H1 (cell line): ENCODE data around the gene SH3BP5. TPM values are rescaled to one million over a fixed set of nuclear protein-coding genes. Genes with fewer than 3 reads are reported as not detected.

ENCODE experiments used
- CTCF ChIA-PET: fragments of 300-600 bp; sonication (Branson Sonifier 250); formaldehyde crosslinking; loops from one replicate; lab custom pipeline; 2021; ENCODE audit not compliant: partially characterized antibody; lab: Charles Lee
- POLR2A ChIA-PET: fragments of 300-600 bp; sonication (Branson Sonifier 250); formaldehyde crosslinking; loops from one replicate; lab custom pipeline; 2021; ENCODE audit warnings: inconsistent platforms; ENCODE audit not compliant: partially characterized antibody; lab: Charles Lee
- DNase-seq, 2 experiments: peaks; one replicate each; pipeline versions ENCODE4 v3.0.0 to v3.0.0-alpha.2; 2010 to 2022; ENCODE audit warnings: low spot score in 2 of 2, low read depth in 1 of 2, mixed read lengths in 1 of 2
- FAIRE-seq: peaks from 2 replicates; lab custom pipeline; 2011; peaks lifted over from hg19 to GRCh38; lab: Jason Lieb, UNC
- H2AFZ ChIP-seq: 2 replicates; pipeline ENCODE4 v1.8.1; 2012; ENCODE audit warnings: low read length, inconsistent platforms
- H2AK5ac ChIP-seq: 2 replicates; pipeline ENCODE4 v1.6.1; 2013; ENCODE audit warnings: low read depth, low read length
- H2BK120ac ChIP-seq: replicated peaks from 2 replicates; pipeline ENCODE3; 2013; ENCODE audit warnings: low read depth, low read length, inconsistent platforms
- H2BK12ac ChIP-seq: 2 replicates; pipeline ENCODE4 v1.6.1; 2013; ENCODE audit warnings: low read depth, low read length
- H2BK15ac ChIP-seq: 2 replicates; pipeline ENCODE4 v1.6.1; 2013; ENCODE audit warnings: low read length
- H2BK20ac ChIP-seq: 2 replicates; pipeline ENCODE4 v1.6.1; 2013; ENCODE audit warnings: low read length
- H2BK5ac ChIP-seq: 2 replicates; pipeline ENCODE4 v1.6.1; 2013; ENCODE audit warnings: low read depth, low read length
- H3K14ac ChIP-seq: 2 replicates; pipeline ENCODE4 v1.6.1; 2013; ENCODE audit warnings: inconsistent platforms; ENCODE audit not compliant: insufficient read length
- H3K18ac ChIP-seq: 2 replicates; pipeline ENCODE4 v1.6.1; 2013; ENCODE audit warnings: low read length; ENCODE audit errors: extremely low read depth
- H3K23ac ChIP-seq: 2 replicates; pipeline ENCODE4 v1.6.1; 2013; ENCODE audit warnings: inconsistent platforms; ENCODE audit not compliant: insufficient read length
- H3K23me2 ChIP-seq: 2 replicates; pipeline ENCODE4 v1.6.1; 2013; ENCODE audit warnings: low read depth, low read length
- H3K27ac ChIP-seq: 2 replicates; pipeline ENCODE4 v1.6.1; 2011; ENCODE audit warnings: low read depth, low read length, inconsistent platforms
- H3K27me3 ChIP-seq, 4 experiments: replicated peaks in 1 of 4; 1 replicate in 1 of 4; 2 replicates in 3 of 4; pipeline versions ENCODE4 v1.6.1 to v1.8.1; 2011 to 2013; ENCODE audit warnings: low read length in 3 of 4, mild to moderate bottlenecking in 3 of 4, inconsistent platforms in 2 of 4, mixed read lengths in 2 of 4, moderate library complexity in 1 of 4; ENCODE audit not compliant: control insufficient read depth in 3 of 4, insufficient read depth in 3 of 4; ENCODE audit errors: extremely low read depth in 1 of 4
- H3K36me3 ChIP-seq, 4 experiments: 2 replicates each; pipeline versions ENCODE4 v1.6.1 to v1.8.1; 2011 to 2013; ENCODE audit warnings: mild to moderate bottlenecking in 4 of 4, low read length in 3 of 4, moderate library complexity in 2 of 4, control low read depth in 1 of 4, inconsistent platforms in 1 of 4; ENCODE audit not compliant: insufficient read depth in 4 of 4, control insufficient read depth in 2 of 4
- H3K4ac ChIP-seq: replicated peaks from 2 replicates; pipeline ENCODE3; 2013; ENCODE audit warnings: low read length, low read depth, mixed read lengths, inconsistent platforms; ENCODE audit not compliant: insufficient read length
- H3K4me1 ChIP-seq, 4 experiments: replicated peaks in 1 of 4; 1 replicate in 1 of 4; 2 replicates in 3 of 4; pipeline versions ENCODE4 v1.6.1 to v1.8.1; 2011 to 2013; ENCODE audit warnings: low read length in 3 of 4, inconsistent platforms in 2 of 4, mixed read lengths in 1 of 4; ENCODE audit not compliant: insufficient read depth in 4 of 4, control insufficient read depth in 3 of 4
- H3K4me2 ChIP-seq, 2 experiments: 2 replicates each; pipeline versions ENCODE4 v1.6.1 to v1.8.1; 2011 to 2013; ENCODE audit warnings: low read depth in 2 of 2, low read length in 2 of 2, control low read depth in 1 of 2, inconsistent platforms in 1 of 2, mild to moderate bottlenecking in 1 of 2; ENCODE audit not compliant: insufficient read depth in 1 of 2
- H3K4me3 ChIP-seq, 4 experiments: fragments of 200-600, 300-600 bp in 1 of 4; sonication (generic), shearing (Covaris generic), sonication (Bioruptor Twin) in 1 of 4; 2 replicates each; pipeline versions ENCODE4 v1.5.1 to v1.8.1; 2011 to 2016; ENCODE audit warnings: low read length in 4 of 4, low read depth in 3 of 4, control low read depth in 2 of 4, inconsistent platforms in 2 of 4, mild to moderate bottlenecking in 2 of 4, mixed read lengths in 1 of 4, moderate library complexity in 1 of 4; ENCODE audit not compliant: insufficient read depth in 2 of 4; ENCODE audit errors: extremely low read depth in 1 of 4
- H3K56ac ChIP-seq: replicated peaks from 2 replicates; pipeline ENCODE3; 2013; ENCODE audit warnings: low read depth, mild to moderate bottlenecking, mixed read lengths, low read length, inconsistent platforms; ENCODE audit not compliant: insufficient read length
- H3K79me1 ChIP-seq: 2 replicates; pipeline ENCODE4 v1.6.1; 2013; ENCODE audit warnings: low read depth, low read length, control low read depth
- H3K79me2 ChIP-seq, 2 experiments: 2 replicates each; pipeline versions ENCODE4 v1.6.1 to v1.8.1; 2012 to 2013; ENCODE audit warnings: low read length in 2 of 2, mild to moderate bottlenecking in 2 of 2, inconsistent platforms in 1 of 2; ENCODE audit not compliant: insufficient read depth in 2 of 2, control insufficient read depth in 1 of 2
- H3K9ac ChIP-seq, 4 experiments: replicated peaks in 1 of 4; 1 replicate in 1 of 4; 2 replicates in 3 of 4; pipeline versions ENCODE4 v1.6.1 to v1.8.1; 2011 to 2013; ENCODE audit warnings: low read depth in 3 of 4, low read length in 3 of 4, control low read depth in 2 of 4, mild to moderate bottlenecking in 2 of 4, moderate library complexity in 2 of 4, inconsistent platforms in 1 of 4; ENCODE audit errors: extremely low read depth in 1 of 4
- H3K9me3 ChIP-seq, 2 experiments: 2 replicates each; pipeline versions ENCODE4 v1.6.1 to v1.8.1; 2012 to 2013; ENCODE audit warnings: mild to moderate bottlenecking in 2 of 2, moderate library complexity in 2 of 2, control low read depth in 1 of 2, inconsistent platforms in 1 of 2, low read depth in 1 of 2, low read length in 1 of 2, mixed read lengths in 1 of 2; ENCODE audit not compliant: insufficient read depth in 2 of 2
- H4K20me1 ChIP-seq, 2 experiments: replicated peaks in 1 of 2; 2 replicates each; pipeline versions ENCODE3 to v1.8.1; 2011 to 2013; ENCODE audit warnings: inconsistent platforms in 2 of 2, low read length in 2 of 2, mild to moderate bottlenecking in 1 of 2; ENCODE audit not compliant: insufficient read depth in 2 of 2, control insufficient read depth in 1 of 2
- H4K5ac ChIP-seq: 2 replicates; pipeline ENCODE4 v1.6.1; 2013; ENCODE audit warnings: low read length, low read depth, mixed read lengths, inconsistent platforms; ENCODE audit not compliant: insufficient read length
- H4K8ac ChIP-seq: 2 replicates; pipeline ENCODE4 v1.8.0; 2013; ENCODE audit warnings: mild to moderate bottlenecking, moderate library complexity, low read length, inconsistent platforms; ENCODE audit not compliant: insufficient read depth; ENCODE audit errors: extremely low read depth
- H4K91ac ChIP-seq: replicated peaks from 2 replicates; pipeline ENCODE3; 2013; ENCODE audit warnings: low read length, mixed read lengths, inconsistent platforms; ENCODE audit not compliant: insufficient read length
- BCL11A ChIP-seq, 2 experiments: IDR thresholded peaks; one replicate each; pipeline ENCODE4 v1.6.1; 2011; ENCODE audit warnings: low read depth in 2 of 2, low read length in 2 of 2, mild to moderate bottlenecking in 2 of 2
- TAF7 ChIP-seq: optimal IDR thresholded peaks from 2 replicates; pipeline ENCODE3; 2011; ENCODE audit warnings: low read depth, mild to moderate bottlenecking, inconsistent platforms, low read length, moderate library complexity, borderline replicate concordance
- WGBS, 2 experiments: shearing (Covaris generic) in 1 of 2; methylation state at CpG; one replicate each; pipeline versions ENCODE4 v1.1.6 to v1.1.7; 2013 to 2015; ENCODE audit warnings: low lambda C conversion rate in 2 of 2, mixed read lengths in 2 of 2, inconsistent platforms in 1 of 2, low coverage in 1 of 2, missing lambda C conversion rate in 1 of 2; ENCODE audit not compliant: insufficient replicate concordance in 2 of 2, insufficient coverage in 1 of 2, insufficient read length in 1 of 2; ENCODE audit errors: extremely low coverage in 1 of 2, missing lambda C conversion rate in 1 of 2; 5-methylcytosine and 5-hydroxymethylcytosine counted together
- polyA plus RNA-seq, 7 experiments: library from polyadenylated mRNA; depleted of rRNA in 3 of 7; stranded (reverse) in 5 of 7; unstranded in 2 of 7; fragments of >200 nt in 5 of 7; fragments of 200-250 nt in 2 of 7; gene quantifications; 1 replicate in 5 of 7; 2 replicates in 1 of 7; 4 replicates in 1 of 7; pipeline versions ENCODE4 v1.2.1 to v1.2.3, GENCODE V29; 2011 to 2013; ENCODE audit warnings: missing spikeins in 2 of 7, mixed read lengths in 2 of 7
- total RNA-seq: library from RNA; stranded (reverse); fragmentation: NEBNext Ultra II Directional; extraction: Animal tissue kit (Norgen Biotek cat#: 25700); gene quantifications from 2 replicates; pipeline ENCODE4 v1.2.1, GENCODE V29; 2021

SH3BP5 gene
- total and polyA plus RNA-seq, 2 of the 8 experiments (the other 6 are each of a cell fraction or from before 2014, with no cell fraction given), result 7.1 to 9.7 TPM

DNA sequence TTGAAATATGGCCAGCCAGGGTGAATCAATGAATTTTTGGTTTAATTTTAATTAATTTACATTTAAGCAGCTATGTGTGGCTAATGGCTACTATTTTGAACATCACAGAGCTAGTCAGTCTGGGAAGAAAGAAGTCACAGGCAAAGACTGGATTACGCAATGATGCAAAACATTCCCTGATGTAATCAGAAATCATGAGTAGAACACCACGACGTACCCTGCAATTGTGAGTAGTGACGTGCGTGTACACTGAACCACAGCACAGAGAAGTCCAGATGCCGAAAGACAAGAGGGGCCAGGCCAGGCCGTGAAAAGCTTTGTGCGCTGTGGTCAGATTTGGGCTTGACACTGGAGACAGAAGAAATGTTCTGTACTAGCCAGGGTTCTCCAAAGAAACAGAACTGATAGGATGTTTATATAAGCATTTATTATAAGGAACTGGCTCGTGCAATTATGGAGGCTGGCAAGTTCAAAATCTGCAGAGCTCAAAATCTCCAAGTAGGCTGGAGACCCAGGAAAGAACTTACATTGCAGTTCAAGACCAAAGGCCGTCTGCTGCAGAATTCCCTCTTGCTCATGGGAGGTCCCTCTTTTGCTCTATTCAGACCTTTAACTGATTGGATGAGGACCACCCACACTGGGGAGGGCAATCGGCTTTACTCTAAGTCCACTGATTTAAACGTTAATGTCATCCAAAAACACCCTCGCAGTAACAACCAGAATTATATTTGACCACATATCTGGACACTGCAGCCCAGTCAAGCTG, 44.6 kb downstream of the SH3BP5 start:
- H2AFZ ChIP-seq, result no peak overlapping the region
- POLR2A ChIA-PET, result interaction anchor here (1.3 kb wide), 1 partner anchor 45 kb away, joined by 3 read pairs; the partner anchor contains the start of gene SH3BP5
- no peak overlapping the region for H2BK15ac ChIP-seq
- no peak overlapping the region for H2BK5ac ChIP-seq
- no peak overlapping the region for H4K5ac ChIP-seq
- H3K27ac ChIP-seq, result no peak overlapping the region
- H2BK20ac ChIP-seq, result no peak overlapping the region
- no peak overlapping the region for H4K91ac ChIP-seq
- no peak overlapping the region for H3K9ac ChIP-seq
- H3K36me3 ChIP-seq, result no peaks in the 10 kb centered on the region
- no peaks in the 10 kb centered on the region for H3K23me2 ChIP-seq
- H2BK120ac ChIP-seq, result no peak overlapping the region
- no peak overlapping the region for H3K4ac ChIP-seq
- H3K79me1 ChIP-seq, result peaks cover 2% of the 10 kb centered on the region; the same call in 1 of the 2 replicates
- H3K27me3 ChIP-seq, result no peaks in the 10 kb centered on the region
- FAIRE-seq, result no peak
- H3K79me2 ChIP-seq, result no peaks in the 10 kb centered on the region
- H3K9me3 ChIP-seq, result no peaks in the 10 kb centered on the region
- H3K4me2 ChIP-seq, result no peak overlapping the region
- H2BK12ac ChIP-seq, result no peak overlapping the region
- H2AK5ac ChIP-seq, result no peak overlapping the region
- CTCF ChIA-PET, result interaction anchor here (0.9 to 13.8 kb wide), 5 partner anchors 17 to 118 kb away, joined by 4 to 180 read pairs (median 10); partner anchors contain the start of gene SH3BP5
- no peak overlapping the region for H3K56ac ChIP-seq
- no peak for DNase-seq
- H3K23ac ChIP-seq, result no peak overlapping the region
- H3K18ac ChIP-seq, result no peak overlapping the region
- H3K4me1 ChIP-seq, result peaks cover 0 to 6% (median under 1%) of the 10 kb centered on the region in 4 experiments; a peak in 2 of 7 replicates
- H4K20me1 ChIP-seq, result no peaks in the 10 kb centered on the region
- H3K4me3 ChIP-seq, result no peak overlapping the region
- H3K14ac ChIP-seq, result no peak overlapping the region
- WGBS, 2 experiments, result 91% methylated on average over 13 of the region's 13 CpGs; no CpG with 5 or more reads in 1 of the 2 experiments
- H4K8ac ChIP-seq, result no peak overlapping the region
- TF ChIP-seq BCL11A (IDR thresholded peaks at IDR 0.05; ENCODE audit: low read depth in 2 of 2, low read length in 2 of 2), result no peak
- no peak for TF ChIP-seq TAF7
